CD4-positive, alpha-beta T cell treated with Interleukin-4 for 4 hours (primary cell): ENCODE results near the gene HIKESHI.
"Not testable (repeated sequence)": the region's sequence is repeated elsewhere in the genome, so short reads cannot be mapped to it uniquely, and the experiment has no call there.

Experiments
- DNase-seq: peaks from one replicate; pipeline ENCODE4 v3.0.0-alpha.2; 2020

Gene HIKESHI

DNA sequence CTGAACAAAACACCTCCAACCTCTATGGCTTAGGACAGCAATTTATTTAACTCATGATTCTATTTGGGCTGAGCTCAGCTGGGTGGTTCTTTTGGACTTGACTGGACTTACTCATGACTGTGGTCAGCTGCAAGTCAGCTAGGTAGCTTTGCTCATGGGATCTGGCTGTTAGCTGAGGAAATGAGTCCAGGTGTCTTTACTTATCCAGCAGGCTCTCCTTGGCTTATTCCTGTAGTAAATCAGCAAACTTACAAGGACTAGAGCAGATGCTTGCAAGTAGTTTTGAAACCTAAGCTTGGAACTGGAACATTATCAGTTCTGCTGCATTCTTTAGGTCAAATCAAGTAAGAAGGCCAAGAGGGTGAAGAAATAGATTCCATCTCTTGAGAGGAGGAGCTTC, 8.0 kb upstream of the HIKESHI start:
- DNase-seq: no peak

DNA sequence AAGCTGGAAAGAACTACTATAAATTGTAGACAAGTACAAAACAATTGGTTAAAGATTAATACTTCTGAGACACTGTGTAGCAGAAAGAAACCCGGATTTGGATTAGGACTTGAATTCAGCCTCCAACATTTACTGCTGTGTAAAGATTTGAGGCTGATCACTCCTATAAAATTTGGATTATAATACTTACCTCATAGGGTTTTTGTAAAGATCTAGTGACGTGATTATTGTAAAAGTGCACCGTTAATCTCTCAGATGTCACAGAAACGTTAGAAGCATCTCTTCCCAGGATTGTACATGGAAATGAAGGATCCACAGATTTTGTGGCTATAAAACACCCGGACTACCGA, 323 bp upstream of the HIKESHI start:
- no peak for DNase-seq

DNA sequence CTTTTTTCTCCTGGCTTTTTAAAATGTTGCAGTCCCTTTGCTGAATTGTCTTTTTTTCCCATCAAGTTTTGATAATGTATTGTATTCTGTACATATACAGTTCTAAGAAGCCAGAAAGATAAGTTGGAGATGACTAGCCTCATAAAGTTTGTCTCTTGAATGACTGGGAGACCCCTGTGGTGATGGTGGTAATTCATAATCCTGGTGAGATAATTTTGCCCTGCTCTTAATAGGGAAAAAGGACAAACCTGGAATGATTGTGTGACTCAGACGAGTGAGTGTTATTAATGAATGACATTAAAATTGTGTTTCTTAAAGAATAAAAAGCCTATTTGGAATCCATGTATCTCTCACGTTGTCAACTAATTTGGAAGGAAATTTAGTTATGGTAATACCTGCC, 1.2 kb downstream of the HIKESHI start:
- no peak for DNase-seq

- DNase-seq: not testable (repeated sequence)
These were observed 6.7 kb downstream of the HIKESHI start for GRCh38 chr11:86308710-86309109.

- no peak for DNase-seq
These were observed 11.8 kb downstream of the HIKESHI start for GRCh38 chr11:86313793-86314192.

DNA sequence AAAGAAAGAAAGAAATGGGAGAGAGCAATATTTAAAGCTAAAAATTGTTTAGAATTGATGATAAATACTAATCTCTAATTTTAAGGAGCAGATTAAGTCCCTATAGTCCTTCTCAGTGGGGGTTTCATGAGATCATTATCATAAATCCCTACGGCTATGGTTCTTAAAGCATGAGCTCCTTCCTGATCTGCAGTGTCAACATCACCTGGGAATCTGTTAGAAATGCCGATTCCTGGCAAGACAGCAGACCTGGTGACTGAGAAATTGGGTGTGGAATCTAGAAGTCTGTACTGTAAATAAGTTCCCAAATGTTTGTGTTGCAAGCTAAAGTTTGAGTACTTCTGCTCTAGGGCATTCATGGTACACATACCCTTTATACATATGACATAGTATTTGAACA, 12.6 kb downstream of the HIKESHI start:
- no peak for DNase-seq

GRCh38 chr11:86335131-86335767, 33.2 kb downstream of the HIKESHI start:
- no peak for DNase-seq

GRCh38 chr11:86337227-86337626, 35.2 kb downstream of the HIKESHI start:
- no peak for DNase-seq

- no peak for DNase-seq
These were observed 39.3 kb downstream of the HIKESHI start for GRCh38 chr11:86341382-86341781.

DNA sequence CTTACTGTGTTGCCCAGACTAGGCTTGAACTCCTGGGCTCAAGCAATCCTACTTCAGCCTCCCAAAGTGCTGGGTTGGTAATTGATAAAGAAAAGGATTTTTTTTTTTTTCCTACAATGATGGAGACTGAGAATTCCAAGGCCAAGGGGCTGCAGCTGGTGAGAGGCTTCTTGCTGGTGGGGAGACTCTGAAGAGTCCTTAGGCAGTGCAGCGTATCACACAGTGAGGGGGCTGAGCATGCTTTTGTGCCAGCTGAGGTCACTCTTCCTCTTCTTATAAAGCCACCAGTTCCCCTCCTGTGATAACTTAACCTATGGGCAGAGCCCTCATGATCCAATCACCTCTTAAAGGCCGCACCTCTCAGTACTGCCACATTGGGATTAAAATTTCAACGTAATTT, 44.5 kb downstream of the HIKESHI start:
- no peak for DNase-seq

GRCh38 chr11:86355256-86355655, 53.2 kb downstream of the HIKESHI start:
- DNase-seq: no peak

GRCh38 chr11:86357412-86357811, 55.4 kb downstream of the HIKESHI start:
- DNase-seq: not testable (repeated sequence)

DNA sequence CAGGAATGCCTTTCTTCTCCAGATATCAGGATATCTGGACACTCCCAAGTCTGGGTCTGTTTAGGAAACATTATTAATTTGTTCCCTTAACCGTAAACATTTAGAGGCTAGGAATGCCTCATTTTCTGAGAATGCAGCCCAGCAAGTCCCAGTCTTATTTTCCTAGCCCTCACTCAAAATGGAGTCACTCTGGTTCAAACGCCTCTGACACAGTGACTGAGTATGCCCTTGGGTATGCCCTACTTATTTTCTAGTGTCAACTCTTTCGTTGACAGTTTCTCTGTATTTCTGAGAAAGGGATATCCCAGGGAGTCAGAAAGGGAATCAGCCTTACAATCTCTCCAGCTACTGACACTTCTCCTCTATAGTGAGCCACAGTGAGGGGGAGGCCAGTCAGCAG, 56.7 kb downstream of the HIKESHI start:
- no peak for DNase-seq

GRCh38 chr11:86360775-86361395, 58.8 kb downstream of the HIKESHI start:
- DNase-seq: no peak

- DNase-seq: no peak
These were observed 61.4 kb downstream of the HIKESHI start for GRCh38 chr11:86363424-86363823.

DNA sequence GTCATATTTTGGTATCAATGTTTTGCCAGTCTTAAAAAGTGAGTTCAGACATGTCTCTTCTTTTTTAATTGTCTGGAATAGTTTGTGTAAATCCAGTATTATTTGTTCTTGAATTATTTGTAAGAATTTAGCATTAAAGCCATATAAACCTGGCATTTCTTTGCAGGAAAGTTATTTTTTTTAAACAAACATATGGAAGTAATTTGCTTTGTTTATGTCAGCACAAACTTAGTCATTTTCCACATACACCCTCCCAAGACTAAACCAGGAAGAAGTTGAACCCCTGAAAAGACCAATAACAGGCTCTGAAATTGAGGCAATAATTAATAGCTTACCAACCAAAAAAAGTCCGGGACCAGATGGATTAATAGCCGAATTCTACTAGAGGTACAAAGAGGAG, 63.5 kb downstream of the HIKESHI start:
- no peak for DNase-seq

- DNase-seq: no peak
These were observed 67.6 kb downstream of the HIKESHI start for GRCh38 chr11:86369668-86370067.

- DNase-seq: no peak
These were observed 68.1 kb downstream of the HIKESHI start for GRCh38 chr11:86370171-86370570.

- no peak for DNase-seq
These were observed 69.0 kb downstream of the HIKESHI start for GRCh38 chr11:86370922-86371594.

GRCh38 chr11:86372041-86372440, 70.0 kb downstream of the HIKESHI start:
- DNase-seq: no peak

DNA sequence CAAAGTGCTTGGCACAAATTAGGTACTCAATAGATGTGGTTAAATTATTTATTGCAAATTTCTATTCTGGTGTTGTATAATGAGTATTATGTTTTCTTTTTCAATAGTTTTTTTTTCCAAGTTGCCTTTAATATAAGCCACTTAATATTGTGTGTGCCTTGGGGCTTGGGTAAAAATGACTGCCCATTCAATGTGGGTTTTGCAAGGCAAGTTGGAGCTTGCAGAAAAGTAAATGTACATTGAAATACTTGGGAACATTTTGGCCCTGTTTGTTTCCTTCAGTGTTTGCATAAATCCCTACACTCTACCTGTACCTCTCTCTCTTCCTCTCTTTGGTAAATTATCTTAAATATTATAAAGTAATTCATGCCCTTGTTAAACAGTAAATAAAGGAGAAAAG, 70.5 kb downstream of the HIKESHI start:
- no peak for DNase-seq

- no peak for DNase-seq
These were observed 72.0 kb downstream of the HIKESHI start for GRCh38 chr11:86374069-86374468.

DNA sequence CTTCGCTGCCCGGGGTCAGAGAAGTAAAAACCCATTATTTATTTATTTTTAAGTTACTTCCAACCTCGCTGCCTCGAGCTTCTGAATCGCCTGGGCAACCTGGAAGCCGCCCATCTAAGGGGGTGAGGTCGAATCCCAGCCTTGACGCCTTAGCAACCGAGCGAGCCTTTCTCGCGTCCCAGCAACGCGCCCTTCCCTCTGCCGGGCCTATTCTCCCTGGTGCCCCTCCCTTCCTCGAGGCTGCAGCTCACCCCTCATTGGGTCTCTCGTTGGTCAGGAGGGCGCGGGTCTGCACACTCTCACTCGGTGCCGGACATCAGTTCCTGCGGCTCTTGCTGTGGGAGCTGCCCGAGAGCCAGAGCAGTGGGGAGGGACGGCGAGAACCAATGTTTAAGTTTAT, 72.5 kb downstream of the HIKESHI start, which contains the start of gene CCDC81:
Gene CCDC81, plus strand, starts transcription at position 302 of the 400 bp plus-strand sequence. CDS start 277 bp downstream, outside the sequence.
- DNase-seq: no peak

GRCh38 chr11:86377972-86378371, 75.9 kb downstream of the HIKESHI start:
- DNase-seq: no peak
